OCI-LY7 (cell line): ENCODE measurements around the gene RAP1GDS1.

Experiments
- CTCF ChIP-seq: fragments of 200-600 bp; sonication (generic); conservative IDR thresholded peaks from 2 replicates; pipeline ENCODE4 v1.5.1; 2014; ENCODE audit warnings: mild to moderate bottlenecking, antibody characterized with exemption, low read length, moderate library complexity, mixed read lengths
- EZH2phosphoT487 ChIP-seq: fragments of 200-600 bp; sonication (generic); IDR thresholded peaks from 2 replicates; pipeline ENCODE4 v1.6.1; 2018; ENCODE audit warnings: low read depth, borderline replicate concordance, mild to moderate bottlenecking, mixed run types, antibody characterized with exemption, low read length, moderate library complexity, mixed read lengths

- TF ChIP-seq CTCF, result no peak
- no peak for TF ChIP-seq EZH2phosphoT487
Measured at GRCh38 chr4:98416844-98417243, 155.7 kb downstream of the RAP1GDS1 start.
